Testis (tissue), 2 donors: ENCODE measurements around the gene DEFB119.

Experiments
- CTCF ChIP-seq, 3 experiments: fragments of 450-650 bp in 2 of 3; fragments of 200-600 bp in 1 of 3; sonication (generic) in 1 of 3; IDR thresholded peaks; one replicate each; pipeline ENCODE4 v1.5.1; 2016 to 2019; ENCODE audit warnings: antibody characterized with exemption in 3 of 3, mild to moderate bottlenecking in 2 of 3, moderate library complexity in 1 of 3
- POLR2A ChIP-seq: fragments of 450-650 bp; IDR thresholded peaks from one replicate; pipeline ENCODE4 v1.6.1; 2017; ENCODE audit warnings: antibody characterized with exemption, mild to moderate bottlenecking, moderate library complexity

DNA sequence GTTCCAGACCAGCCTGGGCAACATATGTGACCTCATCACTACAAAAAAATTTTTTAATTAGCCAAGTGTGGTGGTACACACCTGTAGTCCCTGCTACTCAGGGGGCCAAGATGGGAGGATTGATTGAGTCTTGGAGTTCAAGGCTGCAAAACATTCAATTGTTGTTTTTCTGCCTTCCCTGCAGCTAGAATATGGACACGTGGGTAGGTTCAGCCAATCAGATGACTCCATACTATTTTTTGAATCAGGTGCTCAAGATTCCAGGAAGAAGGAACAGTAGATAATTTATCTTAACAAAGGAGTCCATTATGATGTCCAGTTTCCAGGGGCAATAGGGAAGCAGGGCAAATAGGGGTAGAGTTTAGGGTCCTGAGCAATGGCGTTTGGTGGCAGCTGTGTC, 2.4 kb upstream of the DEFB119 start:
- TF ChIP-seq CTCF (IDR thresholded peaks at IDR 0.05): no peak
- no peak for TF ChIP-seq POLR2A
